ENCODE data around the gene PTPRH.
A peak's percentile ranks its signal among the peaks of the same experiment; 100 is the strongest.
"Not testable (repeated sequence)": the region's sequence is repeated elsewhere in the genome, so short reads cannot be mapped to it uniquely, and the experiment has no call there.

PTPRH gene

GRCh38 chr19:55161571-55162322 lies 47.6 kb downstream of the PTPRH start:
- DNase-seq (ENCODE audit: low read depth in 1 of 2, low spot score in 1 of 2), result no peak

- no peak for DNase-seq (ENCODE audit: low read depth in 1 of 2, low spot score in 1 of 2)
Observed at GRCh38 chr19:55160986-55161365, 48.3 kb downstream of the PTPRH start.

GRCh38 chr19:55160128-55160985 lies 48.9 kb downstream of the PTPRH start:
- DNase-seq (ENCODE audit: low read depth in 1 of 2, low spot score in 1 of 2), result peak; percentile 68 to 84

DNA sequence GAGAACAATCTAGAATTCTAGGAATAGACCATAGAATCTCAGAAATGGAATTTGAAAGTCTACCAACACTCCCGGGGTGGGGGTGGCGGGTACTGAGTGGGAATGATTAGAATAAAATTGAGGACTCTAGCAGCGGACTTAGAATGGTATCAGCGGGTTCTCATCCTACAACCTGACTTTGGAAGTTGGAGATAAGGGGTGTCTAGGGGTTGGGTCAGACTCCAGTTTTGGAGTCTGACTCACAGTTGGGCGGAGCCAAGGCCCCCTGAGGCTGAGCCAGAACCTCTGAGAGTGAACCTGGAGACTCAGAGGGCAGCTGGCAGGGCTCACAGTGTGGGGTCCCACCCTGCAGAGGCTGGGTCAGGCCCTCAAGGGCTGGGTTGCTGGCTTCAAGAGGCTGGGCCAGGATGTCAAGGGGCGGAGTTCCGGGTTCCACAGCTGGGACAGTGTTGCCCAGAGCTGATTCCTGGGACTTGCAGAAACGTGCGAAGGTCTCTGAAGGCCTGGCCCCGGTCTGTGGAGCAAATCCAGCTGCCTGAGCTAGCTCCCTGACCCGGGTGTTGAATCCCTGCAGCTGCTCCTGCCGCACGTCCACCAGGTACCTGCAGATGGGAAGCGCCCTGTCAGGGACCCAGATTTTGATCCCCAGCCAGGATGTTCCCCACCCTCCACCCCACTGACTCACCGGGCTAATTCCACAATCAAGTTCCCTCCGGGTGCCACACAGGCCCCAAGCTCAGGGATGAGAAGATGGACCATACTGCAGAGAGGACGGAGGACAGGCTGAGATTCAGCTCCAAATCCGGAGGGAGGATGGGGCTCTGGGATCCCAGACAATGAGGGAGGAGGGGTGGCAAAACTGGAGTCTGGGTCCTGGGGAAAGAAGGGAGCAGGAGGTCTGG lies 50.2 kb downstream of the PTPRH start:
- no peak for DNase-seq (ENCODE audit: low read depth in 1 of 2, low spot score in 1 of 2)

- DNase-seq (ENCODE audit: low read depth in 1 of 2, low spot score in 1 of 2), result no peak
Observed at GRCh38 chr19:55158423-55158822, 50.9 kb downstream of the PTPRH start.

DNA sequence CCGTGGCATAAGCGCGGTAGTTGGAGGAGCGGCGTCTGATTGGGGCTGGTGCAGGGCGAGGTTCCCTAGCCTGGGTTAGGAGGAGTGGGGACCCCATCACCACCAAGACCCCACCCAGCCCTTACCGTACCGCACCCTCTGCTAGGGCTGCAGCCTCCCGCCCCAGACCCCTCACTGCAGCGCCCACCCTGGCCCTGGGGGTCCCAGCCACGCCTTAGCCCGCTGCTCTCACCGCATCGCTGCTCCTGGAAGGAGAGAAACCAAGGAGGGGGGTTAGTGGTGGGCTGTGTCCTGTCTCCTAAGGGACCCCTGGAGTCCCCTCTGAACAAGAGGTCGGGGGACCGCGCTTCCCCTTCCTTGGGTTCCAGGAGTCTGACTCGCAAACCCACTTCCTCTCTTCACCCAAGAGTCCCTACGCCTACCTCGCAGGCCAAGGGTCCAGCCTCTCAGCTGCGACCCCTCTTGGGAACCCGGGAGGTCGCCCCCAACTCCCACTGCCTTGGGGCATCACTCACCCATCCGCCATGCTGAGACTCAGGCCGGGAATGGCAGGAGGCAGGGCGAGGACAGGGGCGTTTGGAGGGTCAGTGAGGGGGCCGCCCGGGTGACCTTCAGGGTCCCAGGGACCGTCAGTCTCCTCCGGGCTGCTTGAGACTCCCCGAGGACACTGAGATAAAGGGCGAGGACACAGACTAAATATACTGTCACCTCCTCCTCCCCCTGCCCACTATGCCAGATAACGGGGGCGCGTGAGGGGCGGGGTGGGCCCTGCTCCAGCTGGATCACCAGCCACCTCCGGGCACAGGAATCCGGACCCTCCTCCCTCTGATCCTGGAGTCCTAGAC lies 52.0 kb downstream of the PTPRH start, which contains the start of gene TNNI3:
Gene TNNI3 (minus strand): TSS at position 669 of the 845 bp plus-strand sequence. CDS start 143 bp downstream, at position 526.
- no peak for DNase-seq (ENCODE audit: low read depth in 1 of 2, low spot score in 1 of 2)

DNA sequence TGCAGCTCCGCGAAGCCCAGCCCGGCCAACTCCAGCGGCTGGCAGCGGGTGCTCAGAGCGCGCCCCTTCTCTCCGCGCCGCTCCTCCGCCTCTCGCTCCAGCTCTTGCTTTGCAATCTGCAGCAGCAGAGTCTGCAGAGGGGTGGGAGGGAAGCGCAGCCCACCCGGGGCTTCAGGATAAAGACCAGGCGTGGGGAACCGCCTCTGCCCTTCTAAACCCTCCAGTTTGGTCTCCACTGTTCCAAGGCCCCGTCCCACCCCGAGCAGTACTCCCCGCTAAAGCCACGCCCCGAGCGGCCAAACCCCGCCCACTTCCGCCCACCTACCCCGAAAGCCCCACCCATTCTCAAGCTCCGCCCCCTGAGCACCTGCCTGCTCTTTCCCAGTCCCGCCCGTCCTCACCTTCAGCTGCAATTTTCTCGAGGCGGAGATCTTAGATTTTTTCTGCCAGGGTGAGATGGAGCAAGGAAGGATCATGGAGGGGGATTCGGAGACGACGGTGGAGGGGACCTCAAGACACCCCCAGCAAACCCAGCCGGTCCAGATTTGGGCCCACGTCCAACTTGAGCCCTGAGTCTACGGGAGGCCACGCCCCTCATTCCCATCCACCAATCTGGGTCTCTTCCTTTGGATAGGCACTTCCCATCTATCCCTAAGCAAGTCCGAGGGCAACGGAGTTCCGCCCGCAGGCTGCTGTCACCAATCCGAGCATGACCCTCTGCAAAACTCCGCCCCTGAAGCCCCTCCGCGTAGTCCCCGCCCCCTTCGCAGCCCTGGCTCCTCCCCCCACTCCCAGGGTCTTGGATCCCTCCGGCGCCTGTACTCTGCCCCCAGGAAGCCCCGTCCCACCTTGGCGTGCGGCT lies 52.9 kb downstream of the PTPRH start:
- DNase-seq (ENCODE audit: low read depth in 1 of 2, low spot score in 1 of 2), result no peak

DNA sequence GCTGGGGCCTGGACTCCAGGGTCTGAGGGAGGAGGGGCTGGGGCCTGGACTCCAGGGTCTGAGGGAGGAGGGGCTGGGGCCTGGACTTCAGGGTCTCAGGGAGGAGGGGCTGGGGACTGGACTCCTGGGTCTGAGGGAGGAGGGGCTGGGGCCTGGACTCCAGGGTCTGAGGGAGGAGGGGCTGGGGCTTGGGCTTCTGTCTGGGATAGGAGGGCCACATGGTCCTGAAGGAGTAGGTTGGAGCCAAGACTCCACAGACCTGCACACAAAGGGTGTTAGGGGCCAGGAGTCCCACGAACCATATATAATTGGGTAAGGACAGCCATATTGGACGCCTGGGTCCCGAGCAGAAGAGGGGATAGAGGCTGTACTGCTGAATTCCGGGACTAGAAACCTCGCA lies 53.5 kb downstream of the PTPRH start:
- DNase-seq (ENCODE audit: low read depth in 1 of 2, low spot score in 1 of 2), result not testable (repeated sequence)

DNA sequence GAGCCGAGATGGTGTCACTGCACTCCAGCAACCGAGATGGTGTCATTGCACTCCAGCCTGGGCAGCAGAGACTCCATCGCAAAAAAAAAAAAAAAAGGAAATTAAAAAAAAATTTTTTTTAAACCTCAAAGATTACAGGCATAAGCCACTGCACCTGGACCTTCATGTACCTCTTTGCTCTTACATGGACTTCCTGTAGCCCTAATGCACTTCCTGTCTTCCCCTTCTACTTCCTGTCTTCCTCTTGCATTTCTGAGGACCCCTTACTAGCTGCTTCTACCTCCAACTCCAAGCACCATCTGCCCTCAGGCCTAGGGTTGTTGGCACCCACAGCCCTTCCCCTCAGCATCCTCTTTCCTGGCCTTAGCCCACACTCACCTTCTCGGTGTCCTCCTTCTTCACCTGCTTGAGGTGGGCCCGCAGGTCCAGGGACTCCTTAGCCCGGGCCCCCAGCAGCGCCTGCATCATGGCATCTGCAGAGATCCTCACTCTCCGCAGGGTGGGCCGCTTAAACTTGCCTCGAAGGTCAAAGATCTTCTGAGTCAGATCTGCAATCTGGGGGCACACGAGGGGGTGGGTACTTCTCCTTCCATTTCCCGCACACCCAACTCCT lies 55.5 kb downstream of the PTPRH start:
- no peak for DNase-seq (ENCODE audit: low read depth in 1 of 2, low spot score in 1 of 2)

DNA sequence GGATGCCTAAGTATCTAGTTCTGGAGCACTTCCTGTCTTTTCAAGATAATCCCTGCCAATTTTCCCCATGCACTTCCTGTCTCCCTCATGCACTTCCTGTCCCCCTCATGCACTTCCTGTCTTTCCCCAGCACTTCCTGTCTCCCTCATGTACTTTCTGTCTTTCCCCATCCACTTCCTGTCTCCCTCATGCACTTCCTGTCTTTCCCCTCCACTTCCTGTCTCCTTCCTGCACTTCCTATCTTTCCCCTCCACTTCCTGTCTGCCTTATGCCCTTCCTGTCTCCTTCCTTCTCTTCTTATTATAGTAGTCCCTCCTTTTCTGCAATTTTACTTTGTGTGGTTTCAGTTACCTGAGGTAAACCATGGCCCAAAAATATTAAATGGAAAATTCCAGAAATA lies 57.3 kb downstream of the PTPRH start:
- DNase-seq (ENCODE audit: low read depth in 1 of 2, low spot score in 1 of 2), result no peak

- no peak for DNase-seq (ENCODE audit: low read depth in 1 of 2, low spot score in 1 of 2)
Observed at GRCh38 chr19:55149078-55150003, 60.0 kb downstream of the PTPRH start, which contains the start of gene TNNT1. TSS of gene TNNT1 (minus strand) at chr19:55149206. CDS start at chr19:55147157, 2,049 bp downstream.

DNA sequence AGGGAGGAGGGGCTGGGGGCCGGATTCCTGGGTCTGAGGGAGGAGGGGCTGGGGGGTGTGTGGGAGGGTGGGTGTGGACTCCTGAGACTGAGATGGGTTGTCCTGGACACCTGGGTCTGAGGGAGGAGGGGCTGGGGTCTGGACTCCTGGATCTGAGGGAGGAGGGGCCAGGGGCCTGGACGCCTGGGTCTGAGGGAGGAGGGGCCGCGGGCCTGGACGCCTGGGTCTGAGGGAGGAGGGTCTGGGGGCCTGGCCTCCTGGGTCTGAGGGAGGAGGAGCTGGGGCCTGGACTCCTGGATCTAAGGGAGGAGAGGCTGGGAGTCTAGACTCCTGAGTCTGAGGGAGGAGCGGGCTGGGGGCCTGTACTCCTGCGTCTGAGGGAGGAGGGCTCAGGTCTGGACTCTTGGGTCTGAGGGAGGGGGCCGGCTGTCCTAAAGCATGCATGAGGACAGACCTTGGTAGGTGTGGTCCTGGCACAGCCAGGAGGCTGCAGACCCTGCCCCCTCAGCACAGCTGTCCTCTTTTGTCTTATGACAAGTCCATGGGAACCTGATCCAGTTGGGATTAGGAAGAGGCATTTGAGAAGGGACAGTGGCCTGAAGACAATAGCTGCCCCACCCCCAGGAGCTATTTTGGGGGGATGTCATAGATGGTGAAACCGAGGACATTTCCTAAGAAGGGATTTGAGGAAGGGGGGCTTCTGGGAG lies 61.6 kb downstream of the PTPRH start:
- no peak for DNase-seq (ENCODE audit: low read depth in 1 of 2, low spot score in 1 of 2)

DNA sequence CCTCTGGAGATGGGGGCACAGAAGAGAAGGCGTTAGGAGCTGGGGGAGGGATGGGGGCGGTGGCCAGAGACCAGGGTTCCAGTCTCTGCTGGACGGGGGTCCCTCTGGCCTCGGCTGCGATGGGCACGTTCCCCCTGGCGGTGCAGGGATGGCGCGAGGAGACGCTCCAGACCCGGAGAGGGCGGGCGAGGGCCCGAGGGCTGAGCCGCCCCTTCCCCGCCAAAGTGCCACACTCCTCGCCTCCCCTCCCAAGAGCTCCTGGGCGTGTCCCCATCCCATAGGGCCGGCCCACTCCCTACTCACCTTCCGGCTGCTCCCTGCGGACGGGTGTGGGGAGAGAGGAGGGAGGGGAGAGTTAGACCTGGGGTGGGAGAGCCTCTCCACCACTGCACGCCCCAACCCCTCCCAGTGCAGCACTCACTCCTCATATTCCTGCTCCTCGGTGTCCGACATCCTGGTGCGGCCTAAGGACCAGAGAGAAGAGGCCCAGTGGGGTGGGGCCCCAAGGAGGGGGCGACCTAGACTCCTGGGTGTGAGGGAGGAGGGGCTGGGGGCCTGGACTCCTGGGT lies 62.5 kb downstream of the PTPRH start:
- DNase-seq (ENCODE audit: low read depth in 1 of 2, low spot score in 1 of 2), result no peak

- no peak for DNase-seq (ENCODE audit: low read depth in 1 of 2, low spot score in 1 of 2)
Observed at GRCh38 chr19:55146078-55146704, 63.1 kb downstream of the PTPRH start.

GRCh38 chr19:55145232-55145631 lies 64.1 kb downstream of the PTPRH start:
- DNase-seq (ENCODE audit: low read depth in 1 of 2, low spot score in 1 of 2), result no peak

GRCh38 chr19:55141696-55142095 lies 67.6 kb downstream of the PTPRH start:
- DNase-seq (ENCODE audit: low read depth in 1 of 2, low spot score in 1 of 2), result no peak
